Body of pancreas (tissue), 4 donors: ENCODE measurements around the gene SLC20A1. TPM values are rescaled to one million over a fixed set of nuclear protein-coding genes. Genes with fewer than 3 reads are reported as not detected.

Experiments used
- ATAC-seq: fragments of 150-250 bp; one replicate; pipeline ENCODE4 v1.9.1; 2016
- DNase-seq, 4 donors: peaks; one replicate each; pipeline ENCODE4 v3.0.0-alpha.2; 2019
- H3K27ac ChIP-seq, 4 donors: fragments of 200-600 bp; sonication (generic); 1 replicate in 3 of 4; 2 replicates in 1 of 4; pipeline versions ENCODE4 v1.5.1 to v1.6.1; 2016 to 2019; ENCODE audit warnings: mild to moderate bottlenecking in 1 of 4, mixed read lengths in 1 of 4, moderate library complexity in 1 of 4
- H3K27me3 ChIP-seq, 2 donors: fragments of 200-600 bp; sonication (generic); one replicate each; pipeline ENCODE4 v1.6.0; 2016; ENCODE audit warnings: mild to moderate bottlenecking in 1 of 2
- H3K36me3 ChIP-seq, 2 donors: fragments of 200-600 bp; sonication (generic); replicated peaks in 1 of 2; 2 replicates each; pipeline ENCODE4 v1.5.1; 2016; ENCODE audit warnings: low read depth in 2 of 2; ENCODE audit not compliant: insufficient read depth in 1 of 2
- H3K4me1 ChIP-seq: fragments of 200-600 bp; sonication (generic); one replicate; pipeline ENCODE4 v1.6.0; 2016
- H3K4me3 ChIP-seq, 2 donors: fragments of 200-600 bp; sonication (generic); 1 replicate in 1 of 2; 2 replicates in 1 of 2; pipeline ENCODE4 v1.5.1; 2016 to 2019
- H3K9me3 ChIP-seq, 3 donors: fragments of 200-600 bp; sonication (generic); 1 replicate in 2 of 3; 2 replicates in 1 of 3; pipeline ENCODE4 v1.5.1; 2016
- CTCF ChIP-seq, 7 experiments: fragments of 450-650 bp in 4 of 7; fragments of 200-600 bp in 3 of 7; sonication (generic) in 3 of 7; IDR thresholded peaks; one replicate each; pipeline ENCODE4 v1.5.1; 2016 to 2019; ENCODE audit warnings: antibody characterized with exemption in 7 of 7
- POLR2A ChIP-seq, 3 donors: fragments of 450-650 bp; IDR thresholded peaks; one replicate each; pipeline ENCODE4 v1.6.1; 2016; ENCODE audit warnings: antibody characterized with exemption in 3 of 3, mild to moderate bottlenecking in 2 of 3
- WGBS, 2 donors: methylation state at CpG; one replicate each; pipeline ENCODE4 v1.1.5; 2017; 5-methylcytosine and 5-hydroxymethylcytosine counted together
- intact Hi-C: fragments of 100-400 bp; cut with DNase I; formaldehyde crosslinking; loops from one replicate; pipeline ENCODE4 v1.15.1; 2023
- total RNA-seq, 2 donors: library from RNA; depleted of rRNA; stranded (reverse); fragments of >200 nt; gene quantifications; one replicate each; pipeline ENCODE4 v1.1.0, GENCODE V29; 2016

Gene SLC20A1
- total RNA-seq, 2 donors from 2014 or later: 20.5 to 50.1 TPM

GRCh38 chr2:112679484-112679883, 33.7 kb downstream of the SLC20A1 start:
- TF ChIP-seq CTCF (IDR thresholded peaks at IDR 0.05) (no peak), POLR2A (IDR thresholded peaks at IDR 0.05) (no peak)
- WGBS, 2 donors: 55 to 86% methylated on average over 1 to 3 of the region's 3 CpGs
- no peak for ATAC-seq
- intact Hi-C loops: no loop called here
- H3K4me3 ChIP-seq: no peak overlapping the region
- no peak for DNase-seq
- no peaks in the 10 kb centered on the region for H3K4me1 ChIP-seq
- H3K27me3 ChIP-seq: no peaks in the 10 kb centered on the region
- H3K9me3 ChIP-seq: no peaks in the 10 kb centered on the region
- H3K27ac ChIP-seq: no peak overlapping the region
- no peaks in the 10 kb centered on the region for H3K36me3 ChIP-seq

GRCh38 chr2:112680666-112681101, 34.9 kb downstream of the SLC20A1 start:
- ATAC-seq (no peak), DNase-seq (no peak)
- intact Hi-C loops: loop anchor here (10.0 kb wide), 1 partner anchor 46 kb away; no protein-coding TSS in a partner anchor
- Histone ChIP-seq H3K4me1 (no peaks in the 10 kb centered on the region), H3K4me3 (no peak overlapping the region), H3K36me3 (no peaks in the 10 kb centered on the region), H3K27ac (no peak overlapping the region), H3K27me3 (no peaks in the 10 kb centered on the region), H3K9me3 (no peaks in the 10 kb centered on the region)
- 57 to 70% methylated on average over 5 of the region's 5 CpGs for WGBS, 2 donors
- TF ChIP-seq POLR2A (IDR thresholded peaks at IDR 0.05) (no peak), CTCF (IDR thresholded peaks at IDR 0.05) (no peak)

- no peak for DNase-seq
- WGBS, 2 donors: 65 to 83% methylated on average over 7 of the region's 7 CpGs
- TF ChIP-seq CTCF (IDR thresholded peaks at IDR 0.05) (no peak), POLR2A (IDR thresholded peaks at IDR 0.05) (no peak)
- H3K27me3 ChIP-seq: no peaks in the 10 kb centered on the region
- no peaks in the 10 kb centered on the region for H3K36me3 ChIP-seq
- intact Hi-C loops: loop anchor here (10.0 kb wide), 1 partner anchor 47 kb away; no protein-coding TSS in a partner anchor
- no peaks in the 10 kb centered on the region for H3K9me3 ChIP-seq
- H3K4me3 ChIP-seq: no peak overlapping the region
- no peak for ATAC-seq
- no peak overlapping the region for H3K27ac ChIP-seq
- H3K4me1 ChIP-seq: no peaks in the 10 kb centered on the region
Observed at GRCh38 chr2:112682101-112682500, 36.4 kb downstream of the SLC20A1 start.

GRCh38 chr2:112683550-112684414, 38.0 kb downstream of the SLC20A1 start:
- 68 to 70% methylated on average over 12 of the region's 12 CpGs for WGBS, 2 donors
- DNase-seq (no peak), ATAC-seq (no peak)
- Histone ChIP-seq H3K4me3 (no peak overlapping the region), H3K27ac (no peak overlapping the region), H3K27me3 (no peaks in the 10 kb centered on the region), H3K4me1 (no peaks in the 10 kb centered on the region), H3K36me3 (no peaks in the 10 kb centered on the region), H3K9me3 (no peaks in the 10 kb centered on the region)
- intact Hi-C loops: loop anchor here (10.0 kb wide), 1 partner anchor 49 kb away; no protein-coding TSS in a partner anchor
- TF ChIP-seq POLR2A (IDR thresholded peaks at IDR 0.05) (no peak), CTCF (IDR thresholded peaks at IDR 0.05) (no peak)
